Measurements from ENCODE around the gene ARFRP1.

Gene ARFRP1

DNA sequence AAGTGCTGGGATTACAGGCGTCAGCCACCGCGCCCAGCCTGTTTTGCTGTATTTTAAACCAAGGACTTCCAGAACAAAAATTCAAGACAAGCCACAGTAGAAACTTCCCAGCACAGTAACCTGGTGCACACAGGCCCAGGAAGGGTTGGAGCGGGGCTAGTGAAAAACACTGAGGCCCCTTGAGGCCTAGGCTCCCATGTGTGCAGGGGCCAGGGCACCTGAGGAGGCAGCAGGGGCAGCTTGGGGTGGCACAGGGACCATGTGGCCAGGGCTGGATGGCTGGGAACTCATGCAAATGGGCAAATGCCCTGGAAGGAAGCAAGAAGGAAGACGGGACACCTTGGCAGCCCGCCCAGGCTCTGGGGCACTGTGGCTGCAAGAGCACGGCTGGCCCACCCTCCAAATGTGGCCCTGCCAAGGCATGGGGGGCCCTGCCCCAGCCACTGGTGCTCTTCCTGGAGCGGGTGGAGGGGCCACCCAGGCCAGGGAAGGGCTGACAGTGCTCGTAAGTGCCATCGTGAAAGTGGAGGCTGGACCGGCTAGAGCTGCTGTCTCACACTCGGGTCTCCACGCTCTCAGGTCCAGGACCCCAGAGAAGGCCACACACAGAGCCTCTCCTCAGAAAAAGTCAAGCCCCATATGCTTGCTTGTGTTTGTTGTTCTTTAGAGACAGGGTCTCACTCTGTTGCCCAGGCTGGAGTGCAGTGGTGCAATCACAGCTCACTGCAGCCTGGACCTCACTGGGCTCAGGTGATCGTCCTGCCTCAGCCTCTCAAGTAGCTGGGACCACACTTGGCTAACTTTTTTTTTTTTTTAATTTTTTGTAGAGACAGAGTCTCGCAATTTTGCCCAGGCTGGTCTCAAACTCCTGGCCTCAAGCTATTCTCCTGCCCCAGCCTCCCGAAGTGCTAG is 42.1 kb upstream of the ARFRP1 start:
- H3K4me1 ChIP-seq (ENCODE audit: low read depth, poor library complexity, severe bottlenecking), result no peaks in the 10 kb centered on the region
- no peak overlapping the region for H3K4me3 ChIP-seq (IDR thresholded peaks at IDR 0.05; ENCODE audit: insufficient read depth, low read depth, low read length)
- H2AFZ ChIP-seq (ENCODE audit: low read depth), result no peak overlapping the region
- TF ChIP-seq, protein P1, sequence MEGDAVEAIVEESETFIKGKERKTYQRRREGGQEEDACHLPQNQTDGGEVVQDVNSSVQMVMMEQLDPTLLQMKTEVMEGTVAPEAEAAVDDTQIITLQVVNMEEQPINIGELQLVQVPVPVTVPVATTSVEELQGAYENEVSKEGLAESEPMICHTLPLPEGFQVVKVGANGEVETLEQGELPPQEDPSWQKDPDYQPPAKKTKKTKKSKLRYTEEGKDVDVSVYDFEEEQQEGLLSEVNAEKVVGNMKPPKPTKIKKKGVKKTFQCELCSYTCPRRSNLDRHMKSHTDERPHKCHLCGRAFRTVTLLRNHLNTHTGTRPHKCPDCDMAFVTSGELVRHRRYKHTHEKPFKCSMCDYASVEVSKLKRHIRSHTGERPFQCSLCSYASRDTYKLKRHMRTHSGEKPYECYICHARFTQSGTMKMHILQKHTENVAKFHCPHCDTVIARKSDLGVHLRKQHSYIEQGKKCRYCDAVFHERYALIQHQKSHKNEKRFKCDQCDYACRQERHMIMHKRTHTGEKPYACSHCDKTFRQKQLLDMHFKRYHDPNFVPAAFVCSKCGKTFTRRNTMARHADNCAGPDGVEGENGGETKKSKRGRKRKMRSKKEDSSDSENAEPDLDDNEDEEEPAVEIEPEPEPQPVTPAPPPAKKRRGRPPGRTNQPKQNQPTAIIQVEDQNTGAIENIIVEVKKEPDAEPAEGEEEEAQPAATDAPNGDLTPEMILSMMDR (conservative IDR thresholded peaks at IDR 0.05; ENCODE audit: low read depth, low read length), result no peak
- no peak overlapping the region for H3K4me2 ChIP-seq
- H3K79me2 ChIP-seq (ENCODE audit: insufficient read depth, low read depth), result no peaks in the 10 kb centered on the region
- no peak overlapping the region for H3K27ac ChIP-seq
- no peak overlapping the region for H3K9ac ChIP-seq
- H4K20me1 ChIP-seq (ENCODE audit: insufficient read depth), result no peaks in the 10 kb centered on the region
- H3K36me3 ChIP-seq (ENCODE audit: insufficient read depth), result no peaks in the 10 kb centered on the region
- peaks cover 41% of the 10 kb centered on the region; the same call in 1 of the 2 replicates for H3K27me3 ChIP-seq (ENCODE audit: insufficient read depth, low read depth)

DNA sequence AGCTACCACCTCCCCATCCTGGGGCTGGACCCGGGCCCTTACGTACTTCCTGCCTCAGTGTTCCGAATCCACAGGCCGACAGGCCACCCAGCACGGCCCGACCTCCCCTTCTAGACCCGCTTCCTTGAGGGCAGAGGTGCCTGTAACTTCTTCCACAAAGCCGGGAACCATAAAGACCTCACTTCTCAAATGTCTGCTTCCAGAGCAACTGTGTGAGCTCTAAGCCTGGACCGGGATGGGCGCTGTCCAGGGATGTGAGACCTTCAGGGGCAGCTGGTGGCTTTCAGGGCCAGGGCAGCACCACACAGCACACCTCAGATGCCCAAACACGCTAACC is 41.1 kb upstream of the ARFRP1 start:
- Histone ChIP-seq H3K79me2 (ENCODE audit: insufficient read depth, low read depth) (no peaks in the 10 kb centered on the region), H4K20me1 (ENCODE audit: insufficient read depth) (no peaks in the 10 kb centered on the region), H3K4me1 (ENCODE audit: low read depth, poor library complexity, severe bottlenecking) (no peaks in the 10 kb centered on the region), H3K36me3 (ENCODE audit: insufficient read depth) (no peaks in the 10 kb centered on the region), H2AFZ (ENCODE audit: low read depth) (no peak overlapping the region), H3K4me3 (IDR thresholded peaks at IDR 0.05; ENCODE audit: insufficient read depth, low read depth, low read length) (no peak overlapping the region), H3K4me2 (no peak overlapping the region), H3K27ac (no peak overlapping the region), H3K27me3 (ENCODE audit: insufficient read depth, low read depth) (peaks cover 33% of the 10 kb centered on the region; the same call in 1 of the 2 replicates), H3K9ac (no peak overlapping the region)
- TF ChIP-seq, protein P1 (conservative IDR thresholded peaks at IDR 0.05; ENCODE audit: low read depth, low read length), result no peak

DNA sequence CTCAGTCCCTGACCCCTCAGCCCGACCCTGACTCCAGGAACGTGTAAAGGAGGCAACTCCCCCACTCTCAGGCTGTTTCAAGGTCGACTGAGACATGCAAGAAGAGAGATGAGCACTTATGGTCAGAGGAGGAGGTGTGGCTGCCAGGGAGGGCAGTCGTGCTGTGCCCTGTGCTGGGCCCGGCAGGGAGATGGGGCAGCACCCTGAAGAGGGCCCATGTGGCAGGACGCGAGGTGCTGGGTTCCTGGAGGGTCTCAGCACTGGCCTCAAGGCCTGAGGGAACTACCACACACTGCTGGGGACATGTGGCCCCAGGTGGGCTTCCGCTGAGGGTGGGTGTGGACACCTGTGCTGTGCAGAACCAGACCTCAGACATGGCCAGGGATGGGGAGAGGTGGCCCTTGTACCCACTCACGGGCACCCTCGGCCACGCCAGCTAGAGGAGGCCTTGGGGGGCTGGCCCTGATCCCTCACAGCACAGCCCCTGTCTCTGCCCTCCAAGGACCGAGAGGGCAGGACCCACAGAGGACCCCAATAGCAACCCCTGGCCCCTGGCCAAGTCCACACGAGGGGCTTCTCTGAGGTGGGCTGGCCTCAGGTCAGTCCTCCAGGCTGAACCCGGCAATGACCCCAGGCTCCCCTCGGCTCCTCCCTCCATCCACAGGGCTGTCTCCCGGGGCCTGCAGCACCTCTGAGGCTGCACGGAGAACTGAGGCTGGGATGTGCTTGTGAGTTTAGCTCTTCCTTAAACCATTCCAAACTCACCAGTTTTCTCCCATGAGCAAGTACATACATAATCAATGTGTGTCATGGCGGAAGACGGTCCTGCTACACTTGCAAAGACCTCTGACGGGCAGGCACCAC is 40.5 kb upstream of the ARFRP1 start:
- Histone ChIP-seq H3K4me1 (ENCODE audit: low read depth, poor library complexity, severe bottlenecking) (no peaks in the 10 kb centered on the region), H2AFZ (ENCODE audit: low read depth) (no peak overlapping the region), H3K4me2 (no peak overlapping the region), H3K36me3 (ENCODE audit: insufficient read depth) (no peaks in the 10 kb centered on the region), H3K9ac (no peak overlapping the region), H3K27me3 (ENCODE audit: insufficient read depth, low read depth) (peaks cover 29% of the 10 kb centered on the region; the same call in 1 of the 2 replicates), H3K79me2 (ENCODE audit: insufficient read depth, low read depth) (no peaks in the 10 kb centered on the region), H3K27ac (no peak overlapping the region), H3K4me3 (IDR thresholded peaks at IDR 0.05; ENCODE audit: insufficient read depth, low read depth, low read length) (no peak overlapping the region), H4K20me1 (ENCODE audit: insufficient read depth) (no peaks in the 10 kb centered on the region)
- TF ChIP-seq, protein P1 (conservative IDR thresholded peaks at IDR 0.05; ENCODE audit: low read depth, low read length), result no peak

DNA sequence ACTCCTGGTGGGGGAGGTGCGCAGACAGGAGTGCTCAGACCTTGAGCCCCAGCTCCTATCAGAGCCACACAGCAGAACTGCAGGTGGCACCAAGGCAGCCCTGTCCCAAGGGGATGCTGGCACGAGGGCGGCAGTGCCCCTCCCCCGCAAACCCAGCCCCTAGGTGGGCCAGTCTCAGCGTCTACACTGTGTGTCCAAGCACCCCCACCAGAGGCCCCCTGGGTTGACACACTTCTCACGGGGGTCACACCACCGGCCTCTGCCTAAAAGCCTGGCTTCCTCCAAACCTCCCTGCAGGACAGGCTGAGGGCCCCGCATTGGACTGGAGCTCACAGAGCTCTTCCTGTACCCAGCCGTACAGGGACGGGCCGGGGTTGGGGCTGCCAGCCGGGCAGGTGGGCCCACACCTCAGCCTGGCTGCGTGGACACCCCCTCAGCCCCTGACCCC is 39.9 kb upstream of the ARFRP1 start:
- Histone ChIP-seq H4K20me1 (ENCODE audit: insufficient read depth) (no peaks in the 10 kb centered on the region), H2AFZ (ENCODE audit: low read depth) (no peak overlapping the region)

More for the DNA sequence above, 39.9 kb upstream of the ARFRP1 start:
- no peaks in the 10 kb centered on the region for H3K79me2 ChIP-seq (ENCODE audit: insufficient read depth, low read depth)
- TF ChIP-seq, protein P1 (conservative IDR thresholded peaks at IDR 0.05; ENCODE audit: low read depth, low read length), result no peak
- H3K27me3 ChIP-seq (ENCODE audit: insufficient read depth, low read depth), result peaks cover 29% of the 10 kb centered on the region; the same call in 1 of the 2 replicates
- H3K4me1 ChIP-seq (ENCODE audit: low read depth, poor library complexity, severe bottlenecking), result no peaks in the 10 kb centered on the region
- H3K9ac ChIP-seq, result no peak overlapping the region
- H3K36me3 ChIP-seq (ENCODE audit: insufficient read depth), result no peaks in the 10 kb centered on the region
- H3K27ac ChIP-seq, result no peak overlapping the region
- no peak overlapping the region for H3K4me3 ChIP-seq (IDR thresholded peaks at IDR 0.05; ENCODE audit: insufficient read depth, low read depth, low read length)
- no peak overlapping the region for H3K4me2 ChIP-seq

Measured in KMS-11 (cell line).